DOHH2 (cell line): ENCODE results near the gene IRX1.

Experiments
- H3F3A ChIP-seq: fragments of 200-600 bp; sonication (generic), shearing (Covaris generic); 2 replicates; pipeline ENCODE4 v1.6.0; 2016; ENCODE audit warnings: antibody characterized with exemption, mild to moderate bottlenecking; ENCODE audit not compliant: control insufficient read depth, insufficient read depth
- H3K27ac ChIP-seq: fragments of 200-600 bp; sonication (generic); 2 replicates; pipeline ENCODE4 v1.5.1; 2014; ENCODE audit warnings: low read depth, mild to moderate bottlenecking, low read length, moderate library complexity
- H3K27me3 ChIP-seq: fragments of 200-600 bp; sonication (generic); 2 replicates; pipeline ENCODE4 v1.6.1; 2014; ENCODE audit warnings: mild to moderate bottlenecking, low read length, mixed read lengths; ENCODE audit not compliant: control insufficient read depth
- H3K36me3 ChIP-seq: fragments of 200-600 bp; sonication (generic); 2 replicates; pipeline ENCODE4 v1.6.1; 2014; ENCODE audit warnings: mild to moderate bottlenecking, low read length, moderate library complexity, mixed read lengths; ENCODE audit not compliant: control insufficient read depth
- H3K4me1 ChIP-seq: fragments of 200-600 bp; sonication (generic); 2 replicates; pipeline ENCODE4 v1.6.1; 2014; ENCODE audit warnings: mild to moderate bottlenecking, low read length, mixed read lengths; ENCODE audit not compliant: control insufficient read depth
- H3K4me2 ChIP-seq: fragments of 200-600 bp; sonication (generic); 2 replicates; pipeline ENCODE4 v1.6.0; 2014; ENCODE audit warnings: mild to moderate bottlenecking, low read length, moderate library complexity
- H3K4me3 ChIP-seq: fragments of 200-600 bp; sonication (generic); 2 replicates; pipeline ENCODE4 v1.5.1; 2014; ENCODE audit warnings: mild to moderate bottlenecking, low read length, mixed read lengths
- H3K79me2 ChIP-seq: fragments of 200-600 bp; sonication (generic); 2 replicates; pipeline ENCODE4 v1.6.1; 2014; ENCODE audit warnings: mild to moderate bottlenecking, low read length, mixed read lengths; ENCODE audit not compliant: control insufficient read depth
- H3K9me2 ChIP-seq: fragments of 200-600 bp; sonication (generic); replicated peaks from 2 replicates; pipeline ENCODE4 v1.6.1; 2014; ENCODE audit warnings: mild to moderate bottlenecking, low read length, mixed read lengths; ENCODE audit not compliant: control insufficient read depth
- H3K9me3 ChIP-seq: fragments of 200-600 bp; sonication (generic); 2 replicates; pipeline ENCODE4 v1.6.1; 2014; ENCODE audit warnings: antibody characterized with exemption, low read length, mixed read lengths; ENCODE audit not compliant: control insufficient read depth, insufficient read depth
- H4K20me1 ChIP-seq: fragments of 200-600 bp; sonication (generic); 2 replicates; pipeline ENCODE4 v1.6.0; 2014; ENCODE audit warnings: low read depth, mild to moderate bottlenecking, antibody characterized with exemption, low read length, moderate library complexity; ENCODE audit not compliant: control insufficient read depth, insufficient read depth
- CTCF ChIP-seq: fragments of 200-600 bp; sonication (generic); IDR thresholded peaks from one replicate; pipeline ENCODE4 v1.5.1; 2014; ENCODE audit warnings: antibody characterized with exemption, mild to moderate bottlenecking, low read depth, low read length; ENCODE audit not compliant: poor library complexity, severe bottlenecking
- EZH2phosphoT487 ChIP-seq: fragments of 200-600 bp; sonication (generic); IDR thresholded peaks from 2 replicates; pipeline ENCODE4 v1.6.1; 2017; ENCODE audit warnings: borderline replicate concordance, mild to moderate bottlenecking, antibody characterized with exemption, low read length, moderate library complexity, mixed read lengths

The IRX1 gene

GRCh38 chr5:3609120-3609681, 13.6 kb downstream of the IRX1 start:
- TF ChIP-seq CTCF (no peak), EZH2phosphoT487 (no peak)
- Histone ChIP-seq H3K27me3 (no peaks in the 10 kb centered on the region), H3K27ac (no peak overlapping the region), H4K20me1 (no peaks in the 10 kb centered on the region), H3F3A (no peaks in the 10 kb centered on the region), H3K4me3 (no peak overlapping the region), H3K36me3 (no peaks in the 10 kb centered on the region), H3K4me1 (no peaks in the 10 kb centered on the region), H3K4me2 (no peak overlapping the region), H3K9me2 (no peaks in the 10 kb centered on the region), H3K79me2 (no peaks in the 10 kb centered on the region), H3K9me3 (peaks cover 16% of the 10 kb centered on the region)

- no peak overlapping the region for H3K27ac ChIP-seq
- no peaks in the 10 kb centered on the region for H3F3A ChIP-seq
- H3K27me3 ChIP-seq = no peaks in the 10 kb centered on the region
- TF ChIP-seq CTCF (no peak), EZH2phosphoT487 (no peak)
- H4K20me1 ChIP-seq = no peaks in the 10 kb centered on the region
- H3K4me2 ChIP-seq = no peak overlapping the region
- H3K4me3 ChIP-seq = no peak overlapping the region
- no peaks in the 10 kb centered on the region for H3K9me2 ChIP-seq
- no peaks in the 10 kb centered on the region for H3K36me3 ChIP-seq
- H3K4me1 ChIP-seq = no peaks in the 10 kb centered on the region
- H3K79me2 ChIP-seq = no peaks in the 10 kb centered on the region
- peaks cover 8% of the 10 kb centered on the region for H3K9me3 ChIP-seq
Measured at GRCh38 chr5:3612591-3613042, 17.0 kb downstream of the IRX1 start.

GRCh38 chr5:3613726-3614125, 18.1 kb downstream of the IRX1 start:
- Histone ChIP-seq H3K79me2 (no peaks in the 10 kb centered on the region), H3K9me3 (peaks cover 10% of the 10 kb centered on the region), H3K27me3 (no peaks in the 10 kb centered on the region), H3K4me1 (no peaks in the 10 kb centered on the region), H3K36me3 (no peaks in the 10 kb centered on the region), H3K4me3 (no peak overlapping the region), H4K20me1 (no peaks in the 10 kb centered on the region), H3K27ac (no peak overlapping the region), H3K9me2 (no peaks in the 10 kb centered on the region), H3F3A (no peaks in the 10 kb centered on the region), H3K4me2 (no peak overlapping the region)
- TF ChIP-seq EZH2phosphoT487 = no peak
- no peak for TF ChIP-seq CTCF
